CD4-positive, alpha-beta memory T cell (primary cell): ENCODE measurements around the gene SLAMF7. TPM values are rescaled to one million over a fixed set of nuclear protein-coding genes. Genes with fewer than 3 reads are reported as not detected.
"Not testable (repeated sequence)": the region's sequence is repeated elsewhere in the genome, so short reads cannot be mapped to it uniquely, and the experiment has no call there.

ENCODE experiments used
- CTCF ChIA-PET: fragments of 350-600 bp; sonication (Branson Sonifier 250); formaldehyde crosslinking; loops from one replicate; lab custom pipeline; 2021; ENCODE audit warnings: inconsistent platforms; ENCODE audit not compliant: partially characterized antibody; lab: Charles Lee
- POLR2A ChIA-PET: fragments of 350-600 bp; sonication (Branson Sonifier 250); formaldehyde crosslinking; loops from one replicate; lab custom pipeline; 2021; ENCODE audit not compliant: partially characterized antibody; lab: Charles Lee
- DNase-seq, 5 donors: peaks; one replicate each; pipeline versions ENCODE4 v3.0.0 to v3.0.0-alpha.2; 2020 to 2022; ENCODE audit warnings: mixed read lengths in 1 of 5
- H3K27ac ChIP-seq: one replicate; pipeline ENCODE4 v1.7.0; 2013; ENCODE audit warnings: low read depth, low read length
- H3K27me3 ChIP-seq: 2 replicates; pipeline ENCODE4 v1.7.0; 2013; ENCODE audit warnings: mild to moderate bottlenecking, low read length, moderate library complexity; ENCODE audit not compliant: insufficient read depth
- H3K36me3 ChIP-seq: 2 replicates; pipeline ENCODE4 v1.7.0; 2013; ENCODE audit warnings: mild to moderate bottlenecking, low read length, moderate library complexity; ENCODE audit not compliant: insufficient read depth
- H3K4me1 ChIP-seq: 2 replicates; pipeline ENCODE4 v1.7.0; 2013; ENCODE audit warnings: mild to moderate bottlenecking, low read length, moderate library complexity; ENCODE audit not compliant: insufficient read depth
- H3K4me3 ChIP-seq, 2 donors: one replicate each; pipeline ENCODE4 v1.7.0; 2013; ENCODE audit warnings: low read length in 2 of 2, mild to moderate bottlenecking in 1 of 2
- H3K9me3 ChIP-seq, 2 donors: one replicate each; pipeline ENCODE4 v1.7.0; 2013; ENCODE audit warnings: low read length in 2 of 2, control low read depth in 1 of 2; ENCODE audit not compliant: control insufficient read depth in 1 of 2
- H3K27ac Mint-ChIP-seq, 7 donors: one replicate each; pipeline ENCODE4 v1.8.0; 2020 to 2021; ENCODE audit warnings: mixed read lengths in 7 of 7, mild to moderate bottlenecking in 6 of 7, inconsistent platforms in 3 of 7, moderate library complexity in 3 of 7
- H3K27me3 Mint-ChIP-seq, 2 donors: one replicate each; pipeline ENCODE4 v1.8.0; 2020 to 2021; ENCODE audit warnings: mixed read lengths in 2 of 2
- H3K36me3 Mint-ChIP-seq, 2 donors: one replicate each; pipeline ENCODE4 v1.8.0; 2020 to 2021; ENCODE audit warnings: mixed read lengths in 2 of 2, inconsistent platforms in 1 of 2, mild to moderate bottlenecking in 1 of 2
- H3K4me1 Mint-ChIP-seq, 4 donors: one replicate each; pipeline ENCODE4 v1.8.0; 2020 to 2021; ENCODE audit warnings: mixed read lengths in 4 of 4, mild to moderate bottlenecking in 1 of 4
- H3K4me3 Mint-ChIP-seq, 8 donors: one replicate each; pipeline ENCODE4 v1.8.0; 2020 to 2021; ENCODE audit warnings: mixed read lengths in 8 of 8, mild to moderate bottlenecking in 7 of 8, moderate library complexity in 6 of 8, inconsistent platforms in 3 of 8
- H3K9me3 Mint-ChIP-seq, 8 donors: one replicate each; pipeline ENCODE4 v1.8.0; 2020 to 2021; ENCODE audit warnings: mixed read lengths in 8 of 8, mild to moderate bottlenecking in 5 of 8, inconsistent platforms in 3 of 8, moderate library complexity in 1 of 8
- intact Hi-C: fragments of 100-400 bp; cut with micrococcal nuclease; formaldehyde crosslinking; loops from one replicate; pipeline ENCODE4 v1.15.1; 2023
- polyA plus RNA-seq, 2 donors: library from polyadenylated mRNA; unstranded; fragments of 300-500 nt; fragmentation: Illumina TruSeq; gene quantifications; one replicate each; pipeline ENCODE4 v1.2.3, GENCODE V29; 2021
- total RNA-seq, 2 experiments: library from RNA; stranded (reverse); gene quantifications; one replicate each; pipeline ENCODE4 v1.2.3, GENCODE V29; 2021

Gene SLAMF7
- total and polyA plus RNA-seq, 4 experiments from 2014 or later, result 2.8 to 8.2 (median 5.4) TPM

GRCh38 chr1:160781186-160781766, 42.2 kb downstream of the SLAMF7 start:
- Histone ChIP-seq H3K36me3 (no peaks in the 10 kb centered on the region), H3K27me3 (no peaks in the 10 kb centered on the region), H3K4me3 (no peak overlapping the region), H3K4me1 (peaks cover 18% of the 10 kb centered on the region), H3K9me3 (no peaks in the 10 kb centered on the region), H3K27ac (no peak overlapping the region)
- H3K27ac Mint-ChIP-seq, result peak overlapping the region in 4 of 7 donors; percentile 84 to 95 (median 90)
- no peak for DNase-seq
- peaks cover 15 to 27% (median 19%) of the 10 kb centered on the region in 4 donors for H3K4me1 Mint-ChIP-seq
- H3K27me3 Mint-ChIP-seq, result peaks cover 0 to 2% of the 10 kb centered on the region in 2 donors
- CTCF ChIA-PET, result interaction anchor here (0.7 to 10.5 kb wide), 21 partner anchors 9 to 208 kb away, joined by 3 to 144 read pairs (median 5); partner anchors contain the start of genes ITLN2 and LY9
- intact Hi-C loops, result loop anchor here (1.0 kb wide), 1 partner anchor 49 kb away; no protein-coding TSS in a partner anchor
- peak overlapping the region in 7 of 8 donors; percentile 4 to 82 (median 41) for H3K4me3 Mint-ChIP-seq
- H3K9me3 Mint-ChIP-seq, result peaks cover 0 to 1% (median 0%) of the 10 kb centered on the region in 8 donors
- no peaks in the 10 kb centered on the region for H3K36me3 Mint-ChIP-seq
- POLR2A ChIA-PET, result interaction anchor here (2.3 to 5.0 kb wide), 3 partner anchors 16 to 56 kb away, joined by 7 to 67 read pairs (median 10); partner anchors contain the start of gene LY9

GRCh38 chr1:160781914-160782689, 43.1 kb downstream of the SLAMF7 start:
- intact Hi-C loops, result loop anchor here (1.0 kb wide), 1 partner anchor 48 kb away; no protein-coding TSS in a partner anchor
- peaks cover 18% of the 10 kb centered on the region for H3K4me1 ChIP-seq
- POLR2A ChIA-PET, result interaction anchor here (1.3 to 5.0 kb wide), 5 partner anchors 11 to 55 kb away, joined by 3 to 67 read pairs (median 7); partner anchors contain the start of gene LY9
- H3K4me3 ChIP-seq, result peak overlapping the region; percentile 1 to 19
- no peak overlapping the region for H3K27ac ChIP-seq
- no peaks in the 10 kb centered on the region for H3K36me3 Mint-ChIP-seq
- no peaks in the 10 kb centered on the region for H3K9me3 ChIP-seq
- peaks cover 0 to 1% (median 0%) of the 10 kb centered on the region in 8 donors for H3K9me3 Mint-ChIP-seq
- H3K4me1 Mint-ChIP-seq, result peaks cover 15 to 26% (median 19%) of the 10 kb centered on the region in 4 donors
- H3K27me3 Mint-ChIP-seq, result peaks cover 0 to 2% of the 10 kb centered on the region in 2 donors
- H3K27me3 ChIP-seq, result no peaks in the 10 kb centered on the region
- CTCF ChIA-PET, result interaction anchor here (0.7 to 10.5 kb wide), 21 partner anchors 9 to 196 kb away, joined by 3 to 144 read pairs (median 5); partner anchors contain the start of genes ITLN2 and LY9
- DNase-seq, result peak in 3 of 5 donors; percentile 31 to 44 (median 37)
- H3K27ac Mint-ChIP-seq, result peak overlapping the region; percentile 65 to 95 (median 86)
- H3K4me3 Mint-ChIP-seq, result peak overlapping the region; percentile 17 to 87 (median 70)
- no peaks in the 10 kb centered on the region for H3K36me3 ChIP-seq

GRCh38 chr1:160782988-160783765, 44.1 kb downstream of the SLAMF7 start:
- intact Hi-C loops, result not testable (repeated sequence)

GRCh38 chr1:160789051-160789701, 50.1 kb downstream of the SLAMF7 start:
- no peak overlapping the region for H3K4me3 Mint-ChIP-seq
- Histone ChIP-seq H3K27me3 (no peaks in the 10 kb centered on the region), H3K36me3 (no peaks in the 10 kb centered on the region), H3K9me3 (no peaks in the 10 kb centered on the region), H3K4me3 (no peak overlapping the region), H3K4me1 (peaks cover under 1% of the 10 kb centered on the region), H3K27ac (no peak overlapping the region)
- no peaks in the 10 kb centered on the region for H3K27me3 Mint-ChIP-seq
- intact Hi-C loops, result no loop called here
- CTCF ChIA-PET, result interaction anchor here (1.4 to 1.6 kb wide), 2 partner anchors 12 to 75 kb away, joined by 3 to 6 read pairs; no protein-coding TSS in a partner anchor
- no peak for DNase-seq
- peaks cover 0 to 2% (median 0%) of the 10 kb centered on the region in 8 donors for H3K9me3 Mint-ChIP-seq
- H3K36me3 Mint-ChIP-seq, result no peaks in the 10 kb centered on the region
- H3K4me1 Mint-ChIP-seq, result peaks cover 0 to 3% (median 2%) of the 10 kb centered on the region in 4 donors
- POLR2A ChIA-PET, result no interaction called here
- H3K27ac Mint-ChIP-seq, result peak overlapping the region in 1 of 7 donors; percentile 64

More at GRCh38 chr1:160782988-160783765, 44.1 kb downstream of the SLAMF7 start:
- not testable (repeated sequence) for DNase-seq, H3K27me3 Mint-ChIP-seq, H3K27me3 ChIP-seq, H3K4me3 ChIP-seq, H3K9me3 Mint-ChIP-seq, H3K36me3 Mint-ChIP-seq, H3K27ac Mint-ChIP-seq, H3K9me3 ChIP-seq, H3K36me3 ChIP-seq, H3K27ac ChIP-seq
- POLR2A ChIA-PET, result interaction anchor here (1.3 to 5.0 kb wide), 3 partner anchors 10 to 49 kb away, joined by 3 to 67 read pairs (median 3); partner anchors contain the start of gene LY9
- H3K4me3 Mint-ChIP-seq, result peak overlapping the region in 3 of 8 donors; percentile 39 to 70 (median 48)
- H3K4me1 ChIP-seq, result peaks cover 18% of the 10 kb centered on the region
- CTCF ChIA-PET, result interaction anchor here (1.2 to 8.8 kb wide), 3 partner anchors 13 to 168 kb away, joined by 3 to 144 read pairs (median 4); partner anchors contain the start of gene LY9
- H3K4me1 Mint-ChIP-seq, result peaks cover 11 to 19% (median 15%) of the 10 kb centered on the region in 4 donors

- no peak for DNase-seq
- ChIA-PET POLR2A (no interaction called here), CTCF (interaction anchor here (1.0 to 1.6 kb wide), 3 partner anchors 9 to 76 kb away, joined by 3 to 6 read pairs (median 3); no protein-coding TSS in a partner anchor)
- Histone ChIP-seq H3K4me1 (peaks cover 8% of the 10 kb centered on the region), H3K4me3 (no peak overlapping the region), H3K9me3 (no peaks in the 10 kb centered on the region), H3K27ac (no peak overlapping the region), H3K36me3 (no peaks in the 10 kb centered on the region), H3K27me3 (no peaks in the 10 kb centered on the region)
- no peaks in the 10 kb centered on the region for H3K27me3 Mint-ChIP-seq
- H3K27ac Mint-ChIP-seq, result peak overlapping the region in 4 of 7 donors; percentile 64 to 79 (median 68)
- no peaks in the 10 kb centered on the region for H3K36me3 Mint-ChIP-seq
- intact Hi-C loops, result no loop called here
- peaks cover 2 to 11% (median 8%) of the 10 kb centered on the region in 4 donors for H3K4me1 Mint-ChIP-seq
- no peak overlapping the region for H3K4me3 Mint-ChIP-seq
- peaks cover 0 to 3% (median 0%) of the 10 kb centered on the region in 8 donors for H3K9me3 Mint-ChIP-seq
Observed at GRCh38 chr1:160789702-160790611, 50.9 kb downstream of the SLAMF7 start.
